Neural progenitor cell (in vitro differentiated cells): ENCODE measurements around the gene CHST6. TPM values are rescaled to one million over a fixed set of nuclear protein-coding genes. Genes with fewer than 3 reads are reported as not detected.
"Not testable (repeated sequence)": the region's sequence is repeated elsewhere in the genome, so short reads cannot be mapped to it uniquely, and the experiment has no call there.

ENCODE experiments used
- DNase-seq: peaks from one replicate; pipeline ENCODE4 v3.0.0-alpha.2; 2016; ENCODE audit warnings: low spot score
- H2AFZ ChIP-seq: fragments of 200-600 bp; sonication (generic); replicated peaks from 2 replicates; pipeline ENCODE4 v1.6.1; 2016; ENCODE audit warnings: antibody characterized with exemption
- H3F3A ChIP-seq: fragments of 200-600 bp; sonication (generic); 2 replicates; pipeline ENCODE4 v1.6.1; 2016; ENCODE audit warnings: antibody characterized with exemption, low read depth
- H3K27ac ChIP-seq: fragments of 200-600 bp; sonication (generic); 2 replicates; pipeline ENCODE4 v1.5.1; 2016; ENCODE audit warnings: mild to moderate bottlenecking
- H3K27me3 ChIP-seq: fragments of 200-600 bp; sonication (generic); 2 replicates; pipeline ENCODE4 v1.6.1; 2016; ENCODE audit warnings: mild to moderate bottlenecking, moderate library complexity
- H3K36me3 ChIP-seq: fragments of 200-600 bp; sonication (generic); 2 replicates; pipeline ENCODE4 v1.5.1; 2016
- H3K4me1 ChIP-seq: fragments of 200-600 bp; sonication (generic); 2 replicates; pipeline ENCODE4 v1.6.1; 2016; ENCODE audit warnings: mixed run types
- H3K4me2 ChIP-seq: fragments of 200-600 bp; sonication (generic); 2 replicates; pipeline ENCODE4 v1.6.1; 2016
- H3K4me3 ChIP-seq: fragments of 200-600 bp; sonication (generic); 2 replicates; pipeline ENCODE4 v1.5.1; 2016
- H3K79me2 ChIP-seq: fragments of 200-600 bp; sonication (generic); 2 replicates; pipeline ENCODE4 v1.6.1; 2016; ENCODE audit warnings: low read depth
- H3K9ac ChIP-seq: fragments of 200-600 bp; sonication (generic); 2 replicates; pipeline ENCODE4 v1.6.1; 2016
- H3K9me3 ChIP-seq: fragments of 200-600 bp; sonication (generic); 2 replicates; pipeline ENCODE4 v1.5.1; 2016; ENCODE audit warnings: low read depth
- H4K20me1 ChIP-seq: fragments of 200-600 bp; sonication (generic); 2 replicates; pipeline ENCODE4 v1.6.1; 2016; ENCODE audit warnings: low read depth
- H3K27ac Mint-ChIP-seq: 3 replicates; pipeline ENCODE4 v1.8.0; 2021; ENCODE audit warnings: mixed read lengths
- H3K27me3 Mint-ChIP-seq: 2 replicates; pipeline ENCODE4 v1.8.0; 2022; ENCODE audit warnings: low read depth, mild to moderate bottlenecking, inconsistent platforms, moderate library complexity, mixed read lengths; ENCODE audit not compliant: insufficient read depth
- H3K36me3 Mint-ChIP-seq: 3 replicates; pipeline ENCODE4 v1.8.0; 2021; ENCODE audit warnings: mixed read lengths
- H3K4me1 Mint-ChIP-seq: 3 replicates; pipeline ENCODE4 v1.8.0; 2021; ENCODE audit warnings: mixed read lengths
- H3K4me3 Mint-ChIP-seq: 3 replicates; pipeline ENCODE4 v1.8.0; 2021; ENCODE audit warnings: mild to moderate bottlenecking, moderate library complexity, mixed read lengths
- H3K9me3 Mint-ChIP-seq: 3 replicates; pipeline ENCODE4 v1.8.0; 2020; ENCODE audit warnings: mixed read lengths
- EZH2 ChIP-seq: fragments of 200-600 bp; sonication (generic); IDR thresholded peaks from 2 replicates; pipeline ENCODE4 v1.6.1; 2017; ENCODE audit warnings: antibody characterized with exemption, mild to moderate bottlenecking, moderate library complexity
- EZH2phosphoT487 ChIP-seq: fragments of 200-600 bp; sonication (generic); IDR thresholded peaks from 2 replicates; pipeline ENCODE4 v1.6.1; 2017; ENCODE audit warnings: antibody characterized with exemption
- total RNA-seq: library from RNA; depleted of rRNA; stranded (reverse); fragments of >200 nt; gene quantifications from 2 replicates; pipeline ENCODE4 v1.2.3, GENCODE V29; 2015; ENCODE audit warnings: low replicate concordance
- TF ChIP-seq, protein P1 (sequence below): fragments of 200-600 bp; sonication (generic); IDR thresholded peaks from 2 replicates; pipeline ENCODE4 v1.5.1; 2017; ENCODE audit warnings: antibody characterized with exemption, mild to moderate bottlenecking

CHST6 gene
- total RNA-seq, 1 donor from 2014 or later, result 6.2 TPM

DNA sequence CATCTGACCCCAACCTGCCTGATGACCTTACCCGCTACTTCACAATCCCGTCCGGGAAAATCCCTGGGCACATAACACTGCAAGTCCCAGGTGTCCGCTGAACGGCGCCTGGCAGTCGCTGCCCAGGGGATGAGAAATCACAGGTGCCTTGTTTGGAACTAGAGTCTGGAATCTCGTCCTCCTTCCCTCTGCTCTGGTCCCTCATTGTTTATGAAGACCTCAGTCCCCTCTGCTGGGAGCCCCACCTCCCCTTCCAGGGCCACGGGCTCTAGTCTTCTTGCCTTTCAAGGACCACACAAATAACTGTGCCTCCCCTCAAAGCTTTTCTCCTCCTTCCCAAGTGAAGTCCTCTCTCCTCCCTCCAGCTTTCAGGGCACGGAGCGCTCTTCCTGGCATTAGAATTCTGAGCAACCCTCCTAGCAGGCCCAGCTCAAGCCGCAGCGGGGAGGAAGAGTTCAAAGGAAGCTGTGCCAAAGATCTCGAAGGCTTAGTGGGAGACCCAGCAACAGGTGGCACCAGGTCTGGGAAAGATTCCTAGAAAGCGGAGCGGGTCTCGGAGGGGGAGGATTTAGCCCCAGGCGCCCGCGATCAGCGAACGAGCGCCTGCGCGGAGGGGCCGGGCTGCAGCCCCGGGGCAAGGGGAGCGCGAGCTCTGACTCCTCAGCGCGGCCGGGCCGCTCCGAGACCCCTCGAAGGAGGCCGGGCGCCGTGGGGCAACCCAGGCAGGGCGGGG is 31.7 kb downstream of the CHST6 start:
- H3K4me2 ChIP-seq, result peak overlapping the region; percentile 78
- H4K20me1 ChIP-seq, result peaks cover 50% of the 10 kb centered on the region
- H3K79me2 ChIP-seq, result peaks cover 54% of the 10 kb centered on the region
- H3K9me3 ChIP-seq, H3K27me3 ChIP-seq, H3F3A ChIP-seq, H3K36me3 ChIP-seq, H3K27ac ChIP-seq, H3K27me3 Mint-ChIP-seq, H3K9me3 Mint-ChIP-seq: not testable (repeated sequence)
- Mint-ChIP-seq H3K4me1 (peaks cover 29% of the 10 kb centered on the region), H3K4me3 (peak overlapping the region; percentile 99), H3K27ac (peak overlapping the region; percentile 96), H3K36me3 (peaks cover 20% of the 10 kb centered on the region)
- TF ChIP-seq EZH2phosphoT487, result peak; percentile 35
- TF ChIP-seq, protein P1, sequence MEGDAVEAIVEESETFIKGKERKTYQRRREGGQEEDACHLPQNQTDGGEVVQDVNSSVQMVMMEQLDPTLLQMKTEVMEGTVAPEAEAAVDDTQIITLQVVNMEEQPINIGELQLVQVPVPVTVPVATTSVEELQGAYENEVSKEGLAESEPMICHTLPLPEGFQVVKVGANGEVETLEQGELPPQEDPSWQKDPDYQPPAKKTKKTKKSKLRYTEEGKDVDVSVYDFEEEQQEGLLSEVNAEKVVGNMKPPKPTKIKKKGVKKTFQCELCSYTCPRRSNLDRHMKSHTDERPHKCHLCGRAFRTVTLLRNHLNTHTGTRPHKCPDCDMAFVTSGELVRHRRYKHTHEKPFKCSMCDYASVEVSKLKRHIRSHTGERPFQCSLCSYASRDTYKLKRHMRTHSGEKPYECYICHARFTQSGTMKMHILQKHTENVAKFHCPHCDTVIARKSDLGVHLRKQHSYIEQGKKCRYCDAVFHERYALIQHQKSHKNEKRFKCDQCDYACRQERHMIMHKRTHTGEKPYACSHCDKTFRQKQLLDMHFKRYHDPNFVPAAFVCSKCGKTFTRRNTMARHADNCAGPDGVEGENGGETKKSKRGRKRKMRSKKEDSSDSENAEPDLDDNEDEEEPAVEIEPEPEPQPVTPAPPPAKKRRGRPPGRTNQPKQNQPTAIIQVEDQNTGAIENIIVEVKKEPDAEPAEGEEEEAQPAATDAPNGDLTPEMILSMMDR, result peak; percentile 4
- peak overlapping the region; percentile 72 for H3K9ac ChIP-seq
- H3K4me3 ChIP-seq, result peak overlapping the region; percentile 89
- peaks cover 19% of the 10 kb centered on the region for H3K4me1 ChIP-seq
- DNase-seq, result peak; percentile 82
- peak overlapping the region; percentile 71 for H2AFZ ChIP-seq

DNA sequence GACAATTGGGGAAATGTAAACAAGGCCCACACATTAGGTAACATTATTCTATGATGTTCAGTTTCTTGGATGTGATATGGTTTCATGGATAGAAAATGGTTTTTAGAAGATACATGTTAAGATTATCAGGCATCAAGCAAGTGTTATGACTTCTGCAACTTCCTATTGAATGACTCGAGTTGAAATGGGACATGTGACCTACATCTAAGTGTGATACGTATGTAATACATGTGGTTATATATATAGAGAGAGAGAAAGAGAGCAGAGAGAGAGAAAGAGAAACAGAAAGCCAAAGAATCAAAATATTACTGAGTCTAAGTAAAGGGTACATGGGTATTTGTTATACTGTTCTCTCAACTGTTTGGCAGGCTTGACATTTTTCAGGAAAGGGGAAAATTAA is 32.4 kb downstream of the CHST6 start:
- no peak overlapping the region for H3K27ac ChIP-seq
- Mint-ChIP-seq H3K36me3 (peaks cover 22% of the 10 kb centered on the region), H3K4me1 (peaks cover 36% of the 10 kb centered on the region), H3K9me3 (peaks cover 2% of the 10 kb centered on the region), H3K4me3 (peak overlapping the region; percentile 99), H3K27me3 (peaks cover 6% of the 10 kb centered on the region), H3K27ac (peak overlapping the region; percentile 30)
- H3F3A ChIP-seq, result peaks cover 2% of the 10 kb centered on the region
- H4K20me1 ChIP-seq, result peaks cover 57% of the 10 kb centered on the region
- no peak for DNase-seq
- peaks cover 61% of the 10 kb centered on the region for H3K79me2 ChIP-seq
- peak overlapping the region; percentile 78 for H3K4me2 ChIP-seq
- peak overlapping the region; percentile 21 for H3K4me3 ChIP-seq
- no peak for TF ChIP-seq EZH2phosphoT487
- TF ChIP-seq, protein P1, result no peak
- no peak for TF ChIP-seq EZH2
- H3K4me1 ChIP-seq, result peaks cover 26% of the 10 kb centered on the region
- no peaks in the 10 kb centered on the region for H3K36me3 ChIP-seq
- no peaks in the 10 kb centered on the region for H3K27me3 ChIP-seq
- no peak overlapping the region for H3K9ac ChIP-seq
- H2AFZ ChIP-seq, result no peak overlapping the region
- no peaks in the 10 kb centered on the region for H3K9me3 ChIP-seq

DNA sequence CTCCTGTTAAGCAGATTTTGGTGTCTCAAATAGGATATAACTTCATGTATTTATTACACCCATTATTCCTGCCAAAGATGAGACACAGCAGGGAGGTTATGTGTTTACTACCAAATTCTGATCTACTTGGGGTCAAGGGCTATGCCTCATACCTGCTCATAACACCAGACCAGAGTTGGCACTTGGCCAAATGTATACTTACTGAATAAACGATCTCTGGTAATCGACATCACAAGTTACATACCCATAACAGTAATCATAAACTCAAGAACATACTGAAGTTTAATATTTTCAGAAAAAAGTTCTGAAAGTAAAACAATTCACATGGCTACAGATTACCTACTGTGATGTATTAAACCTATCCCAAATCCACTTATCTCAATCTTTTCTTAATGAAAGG is 33.7 kb downstream of the CHST6 start:
- TF ChIP-seq, protein P1, result no peak
- TF ChIP-seq EZH2 (no peak), EZH2phosphoT487 (no peak)
- no peak overlapping the region for H3K27ac Mint-ChIP-seq
- peaks cover 70% of the 10 kb centered on the region for H4K20me1 ChIP-seq

More for the DNA sequence above, 33.7 kb downstream of the CHST6 start:
- no peak overlapping the region for H3K27ac ChIP-seq
- H3K4me2 ChIP-seq, result no peak overlapping the region
- H3K4me1 ChIP-seq, result peaks cover 38% of the 10 kb centered on the region
- H3K79me2 ChIP-seq, result peaks cover 74% of the 10 kb centered on the region
- Mint-ChIP-seq H3K27me3 (peaks cover 6% of the 10 kb centered on the region), H3K4me3 (no peak overlapping the region), H3K9me3 (peaks cover 2% of the 10 kb centered on the region), H3K36me3 (peaks cover 22% of the 10 kb centered on the region), H3K4me1 (peaks cover 47% of the 10 kb centered on the region)
- no peak for DNase-seq
- H3K27me3 ChIP-seq, result no peaks in the 10 kb centered on the region
- H3F3A ChIP-seq, result peaks cover 11% of the 10 kb centered on the region
- no peak overlapping the region for H2AFZ ChIP-seq
- no peak overlapping the region for H3K4me3 ChIP-seq
- H3K9me3 ChIP-seq, result no peaks in the 10 kb centered on the region
- no peak overlapping the region for H3K9ac ChIP-seq
- no peaks in the 10 kb centered on the region for H3K36me3 ChIP-seq
